HL-60 (cell line): Measurements from ENCODE around the gene PGAP3.

Experiments used
- DNase-seq, 2 experiments: peaks; one replicate each; pipeline ENCODE4 v3.0.0-alpha.2; 2010 to 2020; ENCODE audit warnings: low read depth in 1 of 2, low spot score in 1 of 2
- H3K27ac ChIP-seq: fragments of 250-450 bp; sonication (Bioruptor Pico); replicated peaks from 2 replicates; pipeline ENCODE4 v1.5.1; 2020; ENCODE audit warnings: mild to moderate bottlenecking, moderate library complexity
- H3K27me3 ChIP-seq: fragments of 250-450 bp; sonication (Bioruptor Pico); 2 replicates; pipeline ENCODE4 v1.5.1; 2021; ENCODE audit warnings: mild to moderate bottlenecking, moderate library complexity; ENCODE audit not compliant: insufficient read depth, poor library complexity, severe bottlenecking
- H3K4me3 ChIP-seq: replicated peaks from 2 replicates; pipeline ENCODE4 v1.5.1; 2011; ENCODE audit warnings: mild to moderate bottlenecking, control low read depth, low read length; ENCODE audit not compliant: insufficient read depth
- CTCF ChIP-seq: IDR thresholded peaks from one replicate; pipeline ENCODE4 v1.5.1; 2011; ENCODE audit warnings: low read length, control low read depth, inconsistent platforms; ENCODE audit not compliant: insufficient read depth
- GABPA ChIP-seq: IDR thresholded peaks from 2 replicates; pipeline ENCODE4 v1.6.1; 2012; ENCODE audit warnings: low read depth
- POLR2AphosphoS5 ChIP-seq: IDR thresholded peaks from 2 replicates; pipeline ENCODE4 v1.6.1; 2012; ENCODE audit warnings: low read depth
- SPI1 ChIP-seq: IDR thresholded peaks from 2 replicates; pipeline ENCODE4 v1.6.1; 2012; ENCODE audit warnings: low read depth, mild to moderate bottlenecking, borderline replicate concordance
- TF ChIP-seq, protein P1 (sequence below): IDR thresholded peaks from 2 replicates; pipeline ENCODE4 v1.6.1; 2012; ENCODE audit warnings: low read depth; ENCODE audit not compliant: insufficient replicate concordance

The PGAP3 gene

DNA sequence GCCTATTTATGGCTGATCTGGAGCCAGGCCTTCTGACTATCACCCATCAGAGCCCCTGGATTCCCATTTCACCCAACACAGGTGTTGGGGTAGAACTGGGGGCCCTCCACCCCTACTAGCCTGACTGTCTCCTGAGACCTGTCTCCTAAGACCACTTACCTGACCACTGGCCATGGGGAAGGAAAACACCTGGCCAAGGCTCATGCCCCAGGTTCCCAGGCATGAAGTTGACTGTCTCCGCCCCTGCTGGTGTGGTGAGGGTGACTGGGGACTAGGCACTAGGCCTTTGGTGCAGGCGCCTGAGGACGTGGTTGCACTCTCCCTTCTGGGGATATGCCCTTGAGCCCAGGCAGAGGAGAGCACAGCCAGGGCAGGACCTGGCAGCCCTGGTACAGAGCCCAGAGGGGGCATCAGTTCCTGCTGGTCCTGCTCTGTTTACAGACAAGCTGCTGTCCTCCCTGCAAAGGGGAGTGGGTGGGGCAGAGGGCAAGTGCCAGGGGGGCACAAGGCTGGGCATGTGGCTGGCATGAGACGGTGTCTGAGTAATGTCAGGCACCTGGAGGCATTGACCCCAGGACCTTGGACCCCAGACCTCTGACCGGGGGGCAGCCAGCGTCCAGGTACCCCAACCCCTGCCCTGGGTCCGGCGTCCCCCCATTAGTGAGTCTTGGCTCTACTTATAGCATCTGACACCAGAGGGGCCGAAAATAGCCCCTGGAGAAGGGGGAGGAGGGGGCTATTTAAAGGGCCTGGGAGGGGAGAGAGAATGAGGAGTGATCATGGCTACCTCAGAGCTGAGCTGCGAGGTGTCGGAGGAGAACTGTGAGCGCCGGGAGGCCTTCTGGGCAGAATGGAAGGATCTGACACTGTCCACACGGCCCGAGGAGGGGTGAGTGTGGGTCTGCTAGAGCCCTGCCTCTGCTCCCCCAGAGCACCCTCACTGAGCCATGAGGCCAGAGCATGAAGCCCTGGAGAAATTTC lies 23.0 kb downstream of the PGAP3 start, which contains the start of gene TCAP:
Gene TCAP, plus strand, starts transcription at position 769 of the 981 bp plus-strand sequence. Its CDS starts 11 bp downstream, at position 780.
- Histone ChIP-seq H3K27ac (no peak within 1 kb of the TSS), H3K4me3 (no peak within 1 kb of the TSS), H3K27me3 (peaks cover 33% of the 10 kb centered on the region)
- TF ChIP-seq POLR2AphosphoS5 (no peak), GABPA (no peak), SPI1 (no peak), CTCF (no peak)
- TF ChIP-seq, protein P1, sequence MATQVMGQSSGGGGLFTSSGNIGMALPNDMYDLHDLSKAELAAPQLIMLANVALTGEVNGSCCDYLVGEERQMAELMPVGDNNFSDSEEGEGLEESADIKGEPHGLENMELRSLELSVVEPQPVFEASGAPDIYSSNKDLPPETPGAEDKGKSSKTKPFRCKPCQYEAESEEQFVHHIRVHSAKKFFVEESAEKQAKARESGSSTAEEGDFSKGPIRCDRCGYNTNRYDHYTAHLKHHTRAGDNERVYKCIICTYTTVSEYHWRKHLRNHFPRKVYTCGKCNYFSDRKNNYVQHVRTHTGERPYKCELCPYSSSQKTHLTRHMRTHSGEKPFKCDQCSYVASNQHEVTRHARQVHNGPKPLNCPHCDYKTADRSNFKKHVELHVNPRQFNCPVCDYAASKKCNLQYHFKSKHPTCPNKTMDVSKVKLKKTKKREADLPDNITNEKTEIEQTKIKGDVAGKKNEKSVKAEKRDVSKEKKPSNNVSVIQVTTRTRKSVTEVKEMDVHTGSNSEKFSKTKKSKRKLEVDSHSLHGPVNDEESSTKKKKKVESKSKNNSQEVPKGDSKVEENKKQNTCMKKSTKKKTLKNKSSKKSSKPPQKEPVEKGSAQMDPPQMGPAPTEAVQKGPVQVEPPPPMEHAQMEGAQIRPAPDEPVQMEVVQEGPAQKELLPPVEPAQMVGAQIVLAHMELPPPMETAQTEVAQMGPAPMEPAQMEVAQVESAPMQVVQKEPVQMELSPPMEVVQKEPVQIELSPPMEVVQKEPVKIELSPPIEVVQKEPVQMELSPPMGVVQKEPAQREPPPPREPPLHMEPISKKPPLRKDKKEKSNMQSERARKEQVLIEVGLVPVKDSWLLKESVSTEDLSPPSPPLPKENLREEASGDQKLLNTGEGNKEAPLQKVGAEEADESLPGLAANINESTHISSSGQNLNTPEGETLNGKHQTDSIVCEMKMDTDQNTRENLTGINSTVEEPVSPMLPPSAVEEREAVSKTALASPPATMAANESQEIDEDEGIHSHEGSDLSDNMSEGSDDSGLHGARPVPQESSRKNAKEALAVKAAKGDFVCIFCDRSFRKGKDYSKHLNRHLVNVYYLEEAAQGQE: no peak
- DNase-seq: no peak

- TF ChIP-seq CTCF (no peak), POLR2AphosphoS5 (no peak), GABPA (no peak), SPI1 (no peak)
- TF ChIP-seq, protein P1: no peak
- Histone ChIP-seq H3K27me3 (peaks cover 25% of the 10 kb centered on the region), H3K27ac (no peak overlapping the region), H3K4me3 (no peak overlapping the region)
- DNase-seq: no peak
Measured at GRCh38 chr17:39663688-39664580, 23.9 kb downstream of the PGAP3 start.

- Histone ChIP-seq H3K27ac (no peak overlapping the region), H3K4me3 (no peak overlapping the region), H3K27me3 (peaks cover 20% of the 10 kb centered on the region)
- TF ChIP-seq, protein P1: no peak
- TF ChIP-seq CTCF (no peak), POLR2AphosphoS5 (no peak), GABPA (no peak), SPI1 (no peak)
- no peak for DNase-seq
Measured at GRCh38 chr17:39663340-39663687, 24.5 kb downstream of the PGAP3 start.
